ENCODE results near the gene TLR8. TPM values are rescaled to one million over a fixed set of nuclear protein-coding genes. Genes with fewer than 3 reads are reported as not detected.

The TLR8 gene
- total and polyA plus RNA-seq, 10 of the 15 experiments (the other 5 are each of a cell fraction or from before 2014, with no cell fraction given), result 0.04 TPM; not detected in 9

DNA sequence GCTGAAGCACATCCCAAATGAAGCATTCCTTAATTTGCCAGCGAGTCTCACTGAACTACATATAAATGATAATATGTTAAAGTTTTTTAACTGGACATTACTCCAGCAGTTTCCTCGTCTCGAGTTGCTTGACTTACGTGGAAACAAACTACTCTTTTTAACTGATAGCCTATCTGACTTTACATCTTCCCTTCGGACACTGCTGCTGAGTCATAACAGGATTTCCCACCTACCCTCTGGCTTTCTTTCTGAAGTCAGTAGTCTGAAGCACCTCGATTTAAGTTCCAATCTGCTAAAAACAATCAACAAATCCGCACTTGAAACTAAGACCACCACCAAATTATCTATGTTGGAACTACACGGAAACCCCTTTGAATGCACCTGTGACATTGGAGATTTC lies 14.6 kb downstream of the TLR8 start (continued):
- TF ChIP-seq, protein P1, sequence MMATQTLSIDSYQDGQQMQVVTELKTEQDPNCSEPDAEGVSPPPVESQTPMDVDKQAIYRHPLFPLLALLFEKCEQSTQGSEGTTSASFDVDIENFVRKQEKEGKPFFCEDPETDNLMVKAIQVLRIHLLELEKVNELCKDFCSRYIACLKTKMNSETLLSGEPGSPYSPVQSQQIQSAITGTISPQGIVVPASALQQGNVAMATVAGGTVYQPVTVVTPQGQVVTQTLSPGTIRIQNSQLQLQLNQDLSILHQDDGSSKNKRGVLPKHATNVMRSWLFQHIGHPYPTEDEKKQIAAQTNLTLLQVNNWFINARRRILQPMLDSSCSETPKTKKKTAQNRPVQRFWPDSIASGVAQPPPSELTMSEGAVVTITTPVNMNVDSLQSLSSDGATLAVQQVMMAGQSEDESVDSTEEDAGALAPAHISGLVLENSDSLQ (IDR thresholded peaks at IDR 0.05), result no peak
- TF ChIP-seq RUNX3 (IDR thresholded peaks at IDR 0.05; ENCODE audit: low read length), result no peak
- no peak for TF ChIP-seq STAT1 (conservative IDR thresholded peaks at IDR 0.05)
- TF ChIP-seq ESRRA (IDR thresholded peaks at IDR 0.05; ENCODE audit: low read length), result no peak
- TF ChIP-seq SUPT20H (IDR thresholded peaks at IDR 0.05; ENCODE audit: borderline replicate concordance, control insufficient read depth, low read depth, low read length), result no peak
- no peak for TF ChIP-seq WRNIP1 (IDR thresholded peaks at IDR 0.05; ENCODE audit: borderline replicate concordance, low read depth, low read length)

DNA sequence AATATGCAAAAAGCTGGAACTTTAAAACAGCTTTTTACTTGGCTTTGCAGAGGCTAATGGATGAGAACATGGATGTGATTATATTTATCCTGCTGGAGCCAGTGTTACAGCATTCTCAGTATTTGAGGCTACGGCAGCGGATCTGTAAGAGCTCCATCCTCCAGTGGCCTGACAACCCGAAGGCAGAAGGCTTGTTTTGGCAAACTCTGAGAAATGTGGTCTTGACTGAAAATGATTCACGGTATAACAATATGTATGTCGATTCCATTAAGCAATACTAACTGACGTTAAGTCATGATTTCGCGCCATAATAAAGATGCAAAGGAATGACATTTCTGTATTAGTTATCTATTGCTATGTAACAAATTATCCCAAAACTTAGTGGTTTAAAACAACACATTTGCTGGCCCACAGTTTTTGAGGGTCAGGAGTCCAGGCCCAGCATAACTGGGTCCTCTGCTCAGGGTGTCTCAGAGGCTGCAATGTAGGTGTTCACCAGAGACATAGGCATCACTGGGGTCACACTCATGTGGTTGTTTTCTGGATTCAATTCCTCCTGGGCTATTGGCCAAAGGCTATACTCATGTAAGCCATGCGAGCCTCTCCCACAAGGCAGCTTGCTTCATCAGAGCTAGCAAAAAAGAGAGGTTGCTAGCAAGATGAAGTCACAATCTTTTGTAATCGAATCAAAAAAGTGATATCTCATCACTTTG lies 15.6 kb downstream of the TLR8 start:
- ATAC-seq, result no peak

More for the DNA sequence above, 15.6 kb downstream of the TLR8 start:
- ChIA-PET RAD21 (ENCODE audit: unreplicated experiment) (interaction anchor here (1.0 kb wide), 1 partner anchor 108 kb away, joined by 3 read pairs; no protein-coding TSS in a partner anchor), SMC1A (ENCODE audit: uncharacterized antibody, unreplicated experiment) (interaction anchor here (1.1 to 1.5 kb wide), 2 partner anchors 23 to 566 kb away, joined by 3 to 4 read pairs; no protein-coding TSS in a partner anchor), CTCF (interaction anchor here (1.1 to 2.1 kb wide), 3 partner anchors 15 to 108 kb away, joined by 3 to 5 read pairs (median 5); partner anchors contain the start of gene TLR8), POLR2A (no interaction called here)
- no peaks in the 10 kb centered on the region for H3K79me2 ChIP-seq (ENCODE audit: control insufficient read depth, insufficient read depth, low read length)
- no peaks in the 10 kb centered on the region; a peak in 1 of 4 replicates for H3K27me3 ChIP-seq (replicated peaks in 1 of 2; ENCODE audit: control insufficient read depth in 2 of 2, insufficient read depth in 2 of 2, low read length in 1 of 2)
- FAIRE-seq, result no peak
- no peak overlapping the region for H3K4me2 ChIP-seq (ENCODE audit: control insufficient read depth, insufficient read depth)
- no peaks in the 10 kb centered on the region for H3K36me3 ChIP-seq (ENCODE audit: control insufficient read depth in 2 of 2, insufficient read depth in 2 of 2, low read length in 1 of 2)
- TF ChIP-seq NR2C1 (IDR thresholded peaks at IDR 0.05), result no peak
- no peak for TF ChIP-seq NFYB (IDR thresholded peaks at IDR 0.05; ENCODE audit: insufficient read depth, low read depth, low read length)
- intact Hi-C loops (cut with micrococcal nuclease; ENCODE audit: unreplicated experiment), result no loop called here
- no peak overlapping the region for H3K9ac ChIP-seq (ENCODE audit: control insufficient read depth, insufficient read depth, low read length)
- in situ Hi-C loops (cut with MboI), result loop anchor here (25.0 kb wide), 1 partner anchor 835 kb away; no protein-coding TSS in a partner anchor
- H3K27ac ChIP-seq (ENCODE audit: control insufficient read depth, insufficient read depth), result no peak overlapping the region
- H3K9me3 ChIP-seq (replicated peaks; ENCODE audit: control insufficient read depth, insufficient read depth, low read length), result no peaks in the 10 kb centered on the region; the same call in 1 of the 3 replicates
- no peaks in the 10 kb centered on the region for H4K20me1 ChIP-seq (ENCODE audit: control insufficient read depth, insufficient read depth)
- H2AFZ ChIP-seq (ENCODE audit: control insufficient read depth, low read depth, low read length), result no peak overlapping the region
- H3K4me1 ChIP-seq (ENCODE audit: control insufficient read depth, insufficient read depth, low read length), result no peaks in the 10 kb centered on the region
- no peak for DNase-seq (ENCODE audit: low read depth, low spot score)
- 69% methylated on average over 10 of the region's 10 CpGs for WGBS (ENCODE audit: insufficient coverage, insufficient replicate concordance, low lambda C conversion rate, missing lambda C conversion rate)
- no TSS peak for BruUV-seq (replicated peaks)
- no peak overlapping the region for H3K4me3 ChIP-seq
